Duodenal mucosa (tissue), 2 donors: ENCODE measurements around the gene TUBA4B.

ENCODE experiments used
- H3K27ac ChIP-seq: one replicate; pipeline ENCODE4 v1.7.0; 2013; ENCODE audit warnings: low read depth, low read length
- H3K27me3 ChIP-seq, 2 donors: one replicate each; pipeline ENCODE4 v1.7.0; 2013; ENCODE audit warnings: low read length in 2 of 2, control low read depth in 1 of 2; ENCODE audit not compliant: insufficient read depth in 2 of 2, control insufficient read depth in 1 of 2
- H3K36me3 ChIP-seq, 2 donors: one replicate each; pipeline ENCODE4 v1.7.0; 2013; ENCODE audit warnings: low read length in 2 of 2, control low read depth in 1 of 2; ENCODE audit not compliant: insufficient read depth in 2 of 2, control insufficient read depth in 1 of 2
- H3K4me1 ChIP-seq, 2 donors: one replicate each; pipeline ENCODE4 v1.7.0; 2013; ENCODE audit warnings: low read length in 2 of 2, control low read depth in 1 of 2; ENCODE audit not compliant: insufficient read depth in 2 of 2, control insufficient read depth in 1 of 2
- H3K4me3 ChIP-seq, 2 donors: one replicate each; pipeline ENCODE4 v1.7.0; 2013; ENCODE audit warnings: low read length in 2 of 2, low read depth in 1 of 2
- H3K9ac ChIP-seq, 2 donors: one replicate each; pipeline ENCODE4 v1.7.0; 2013; ENCODE audit warnings: low read length in 2 of 2, low read depth in 1 of 2
- H3K9me3 ChIP-seq, 2 donors: one replicate each; pipeline ENCODE4 v1.7.0; 2013; ENCODE audit warnings: low read length in 2 of 2, control low read depth in 1 of 2; ENCODE audit not compliant: control insufficient read depth in 1 of 2

TUBA4B gene

DNA sequence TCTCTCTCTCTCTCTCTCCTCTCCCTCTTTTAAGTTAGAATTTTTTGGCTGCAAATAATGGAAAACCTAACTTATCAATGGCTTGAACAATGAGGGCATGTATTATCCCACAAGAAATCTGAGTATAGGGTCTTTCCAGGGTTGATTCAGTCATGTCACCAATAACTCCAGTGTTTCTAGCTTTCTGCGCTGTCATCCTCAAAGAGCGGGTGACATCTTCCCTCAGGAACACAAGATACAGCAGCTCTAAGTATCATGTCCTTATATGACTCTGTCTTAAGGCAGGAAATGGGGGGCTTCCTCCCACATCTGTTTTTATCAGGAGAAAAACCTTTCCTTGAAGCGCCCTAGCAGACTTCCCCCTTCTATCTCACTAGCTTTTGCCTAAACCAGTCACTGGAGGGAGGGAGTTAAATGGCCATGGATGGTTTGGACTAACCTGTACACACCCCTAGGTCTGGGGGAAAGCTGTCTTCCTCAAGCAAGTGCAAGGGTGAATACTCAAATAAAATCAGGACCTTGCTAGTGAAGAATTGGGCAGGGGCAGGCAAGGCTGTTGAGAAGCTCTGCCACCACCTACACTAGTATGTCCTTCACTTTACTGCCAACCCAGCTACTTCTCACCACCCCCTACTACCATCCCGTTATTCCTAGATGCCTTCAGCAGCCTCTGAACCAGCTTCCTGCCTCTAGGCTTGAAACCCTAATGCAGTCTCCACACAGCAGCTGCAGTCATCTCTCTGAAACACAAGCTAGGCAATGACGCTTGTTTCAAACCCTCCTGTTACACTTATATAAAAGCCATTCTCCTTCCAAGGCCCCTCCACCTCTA, 8.2 kb downstream of the TUBA4B start:
- no peaks in the 10 kb centered on the region for H3K27me3 ChIP-seq
- H3K27ac ChIP-seq = no peak overlapping the region
- no peaks in the 10 kb centered on the region for H3K9me3 ChIP-seq
- H3K36me3 ChIP-seq = no peaks in the 10 kb centered on the region
- H3K9ac ChIP-seq = no peak overlapping the region
- no peak overlapping the region for H3K4me3 ChIP-seq
- H3K4me1 ChIP-seq = no peaks in the 10 kb centered on the region

DNA sequence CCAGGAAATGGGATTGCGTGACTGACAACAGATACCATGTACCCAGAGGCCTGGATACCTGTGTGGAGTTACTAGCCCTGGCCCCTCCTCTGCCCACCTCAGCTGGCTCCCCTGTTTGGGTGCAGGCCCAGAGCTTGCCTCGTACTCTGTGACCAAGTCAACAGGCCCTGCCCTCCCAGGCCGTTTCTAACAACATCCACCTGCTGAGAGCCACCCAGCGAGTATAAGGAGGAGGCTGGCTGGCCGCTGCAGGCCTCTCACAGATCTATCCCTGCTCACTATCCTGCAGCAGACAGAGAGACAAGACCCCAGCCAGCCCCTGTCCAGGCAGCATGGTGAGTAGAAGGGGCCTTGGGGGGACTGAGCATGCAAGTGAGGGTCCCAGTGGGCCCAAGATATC, 13.2 kb downstream of the TUBA4B start:
- Histone ChIP-seq H3K4me1 (peaks cover 12 to 14% of the 10 kb centered on the region in 2 donors), H3K9ac (no peak overlapping the region), H3K4me3 (no peak overlapping the region), H3K36me3 (no peaks in the 10 kb centered on the region), H3K9me3 (no peaks in the 10 kb centered on the region), H3K27me3 (no peaks in the 10 kb centered on the region), H3K27ac (no peak overlapping the region)

DNA sequence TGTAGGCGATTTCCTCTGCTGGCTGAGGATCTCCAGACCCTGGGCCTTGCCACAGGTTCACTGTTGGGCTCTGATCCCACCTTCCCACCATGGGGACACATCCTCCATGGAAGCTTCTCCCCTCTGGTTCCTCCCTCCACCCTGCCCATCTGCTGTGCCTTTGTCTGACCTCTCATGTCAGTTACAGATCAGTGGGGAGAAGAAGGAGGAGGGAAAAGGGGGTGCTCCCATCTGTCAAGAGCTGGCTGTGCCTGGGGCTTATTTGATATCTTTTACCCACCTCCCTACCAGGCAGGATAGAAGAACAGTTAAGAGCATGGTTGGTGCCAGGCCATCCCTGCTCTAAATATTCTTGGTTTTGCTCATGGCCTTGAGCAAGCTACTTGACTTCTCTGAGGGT, 13.8 kb downstream of the TUBA4B start:
- Histone ChIP-seq H3K9me3 (no peaks in the 10 kb centered on the region), H3K36me3 (no peaks in the 10 kb centered on the region), H3K27ac (no peak overlapping the region), H3K4me1 (peaks cover 12 to 14% of the 10 kb centered on the region in 2 donors), H3K9ac (no peak overlapping the region), H3K27me3 (no peaks in the 10 kb centered on the region), H3K4me3 (no peak overlapping the region)

DNA sequence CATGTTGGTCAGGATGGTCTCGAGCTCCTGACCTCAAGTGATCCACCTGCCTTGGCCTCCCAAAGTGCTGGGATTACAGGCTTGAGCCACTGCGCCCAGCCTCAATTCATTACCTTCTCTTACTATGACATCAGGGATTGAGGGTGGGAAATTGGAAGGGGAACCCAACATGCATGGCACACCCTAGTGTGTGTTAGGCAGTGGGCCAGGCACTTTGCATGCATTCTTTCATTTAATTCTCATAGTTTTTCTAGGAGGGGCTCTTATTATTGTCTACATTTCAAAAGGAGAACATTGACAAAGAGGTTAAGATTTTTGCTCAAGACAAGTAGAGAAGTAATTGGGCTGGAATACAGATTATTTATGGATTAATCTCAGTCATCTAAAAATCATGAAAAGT, 15.3 kb downstream of the TUBA4B start:
- H3K4me1 ChIP-seq = peaks cover 12 to 14% of the 10 kb centered on the region in 2 donors
- no peaks in the 10 kb centered on the region for H3K27me3 ChIP-seq
- H3K9ac ChIP-seq = no peak overlapping the region
- no peak overlapping the region for H3K27ac ChIP-seq
- H3K36me3 ChIP-seq = no peaks in the 10 kb centered on the region
- no peak overlapping the region for H3K4me3 ChIP-seq
- H3K9me3 ChIP-seq = no peaks in the 10 kb centered on the region

DNA sequence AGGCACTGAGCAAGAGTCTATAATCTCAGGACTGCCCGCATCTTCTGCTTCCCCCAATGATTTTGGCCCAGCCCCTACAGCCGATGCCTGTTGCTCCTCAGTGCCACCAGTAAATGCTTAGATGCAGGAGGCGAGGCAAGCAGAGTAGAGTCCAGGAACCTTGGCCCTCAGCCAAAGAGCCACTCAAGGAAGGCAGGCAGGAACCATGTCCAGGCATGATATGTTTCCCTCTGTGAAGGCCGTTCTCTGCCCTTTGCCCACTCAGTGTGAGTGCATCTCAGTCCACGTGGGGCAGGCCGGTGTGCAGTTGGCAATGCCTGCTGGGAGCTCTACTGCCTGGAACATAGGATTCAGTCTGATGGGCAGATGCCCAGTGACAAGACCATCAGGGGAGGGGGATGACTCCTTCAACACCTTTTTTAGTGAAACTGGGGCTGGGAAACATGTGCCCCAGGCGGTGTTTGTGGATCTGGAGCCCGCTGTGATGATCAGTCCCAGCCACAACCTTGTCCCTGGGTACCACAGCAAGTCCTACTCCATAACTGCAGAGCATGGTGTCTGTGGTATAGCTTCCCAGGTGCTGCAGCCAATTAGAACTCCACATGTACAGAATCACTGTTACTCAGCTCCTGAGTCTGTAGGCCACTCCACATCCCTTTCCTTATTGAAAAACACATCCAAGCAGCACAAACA, 16.5 kb downstream of the TUBA4B start:
- H3K27ac ChIP-seq = no peak overlapping the region
- H3K4me3 ChIP-seq = no peak overlapping the region
- H3K9ac ChIP-seq = no peak overlapping the region
- no peaks in the 10 kb centered on the region for H3K36me3 ChIP-seq
- H3K27me3 ChIP-seq = no peaks in the 10 kb centered on the region
- no peaks in the 10 kb centered on the region for H3K9me3 ChIP-seq
- H3K4me1 ChIP-seq = peaks cover 12 to 14% of the 10 kb centered on the region in 2 donors

DNA sequence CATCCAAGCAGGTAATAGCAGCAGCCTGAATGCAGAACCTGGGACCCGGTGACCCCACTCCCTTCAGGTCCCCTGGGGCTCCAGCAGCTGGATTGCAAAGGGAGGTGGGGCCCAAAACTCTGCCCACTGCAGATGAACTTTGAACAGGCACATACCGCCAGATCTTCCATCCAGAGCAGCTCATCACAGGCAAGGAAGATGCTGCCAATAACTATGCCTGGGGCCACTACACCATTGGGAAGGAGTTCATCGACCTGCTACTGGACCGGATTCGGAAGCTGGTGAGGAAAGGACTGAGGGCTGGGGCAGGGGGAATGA, 17.0 kb downstream of the TUBA4B start:
- H3K27me3 ChIP-seq = no peaks in the 10 kb centered on the region
- peaks cover 12 to 14% of the 10 kb centered on the region in 2 donors for H3K4me1 ChIP-seq
- H3K9me3 ChIP-seq = no peaks in the 10 kb centered on the region
- H3K4me3 ChIP-seq = no peak overlapping the region
- H3K9ac ChIP-seq = no peak overlapping the region
- no peaks in the 10 kb centered on the region for H3K36me3 ChIP-seq
- no peak overlapping the region for H3K27ac ChIP-seq

DNA sequence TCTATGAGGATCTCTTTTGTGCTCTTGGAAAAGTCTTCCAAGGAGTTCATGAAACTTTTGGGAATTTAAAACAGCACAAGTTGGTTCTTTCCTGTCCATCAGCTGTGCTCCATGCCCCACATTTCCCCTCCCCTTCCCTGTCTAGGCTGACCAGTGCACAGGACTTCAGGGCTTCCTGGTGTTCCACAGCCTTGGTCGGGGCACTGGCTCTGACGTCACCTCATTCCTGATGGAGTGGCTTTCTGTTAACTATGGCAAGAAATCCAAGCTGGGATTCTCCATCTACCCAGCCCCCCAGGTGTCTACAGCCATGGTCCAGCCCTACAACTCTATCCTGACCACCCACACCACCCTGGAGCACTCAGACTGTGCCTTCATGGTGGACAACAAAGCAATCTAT, 18.0 kb downstream of the TUBA4B start:
- H3K27ac ChIP-seq = no peak overlapping the region

DNA sequence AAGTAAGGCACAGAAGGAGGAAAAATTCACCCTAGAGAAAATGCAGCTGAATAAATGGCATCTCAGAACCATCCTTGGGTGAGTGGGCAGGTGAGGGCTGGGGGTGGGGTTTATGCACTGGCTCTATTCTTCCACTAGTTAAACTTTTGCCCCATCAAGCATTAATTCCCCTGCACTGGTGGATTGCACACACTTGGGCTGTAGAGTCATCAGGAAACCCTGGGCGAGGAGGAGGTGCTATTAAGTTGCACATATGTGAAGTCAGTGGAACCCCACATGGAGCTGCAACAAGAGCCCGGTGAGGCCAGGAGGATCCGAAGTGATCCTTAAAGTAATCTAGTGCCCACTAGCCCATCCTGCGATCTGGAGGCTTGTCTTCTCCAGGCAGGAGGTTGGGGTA, 19.3 kb downstream of the TUBA4B start:
- H3K36me3 ChIP-seq = no peaks in the 10 kb centered on the region
- no peak overlapping the region for H3K4me3 ChIP-seq
- no peak overlapping the region for H3K9ac ChIP-seq
- H3K4me1 ChIP-seq = peaks cover 12 to 17% of the 10 kb centered on the region in 2 donors
- no peaks in the 10 kb centered on the region for H3K27me3 ChIP-seq
- H3K9me3 ChIP-seq = no peaks in the 10 kb centered on the region
- no peak overlapping the region for H3K27ac ChIP-seq

More for the DNA sequence above, 18.0 kb downstream of the TUBA4B start:
- Histone ChIP-seq H3K4me3 (no peak overlapping the region), H3K9me3 (no peaks in the 10 kb centered on the region), H3K4me1 (peaks cover 12 to 14% of the 10 kb centered on the region in 2 donors), H3K36me3 (no peaks in the 10 kb centered on the region), H3K27me3 (no peaks in the 10 kb centered on the region), H3K9ac (no peak overlapping the region)

DNA sequence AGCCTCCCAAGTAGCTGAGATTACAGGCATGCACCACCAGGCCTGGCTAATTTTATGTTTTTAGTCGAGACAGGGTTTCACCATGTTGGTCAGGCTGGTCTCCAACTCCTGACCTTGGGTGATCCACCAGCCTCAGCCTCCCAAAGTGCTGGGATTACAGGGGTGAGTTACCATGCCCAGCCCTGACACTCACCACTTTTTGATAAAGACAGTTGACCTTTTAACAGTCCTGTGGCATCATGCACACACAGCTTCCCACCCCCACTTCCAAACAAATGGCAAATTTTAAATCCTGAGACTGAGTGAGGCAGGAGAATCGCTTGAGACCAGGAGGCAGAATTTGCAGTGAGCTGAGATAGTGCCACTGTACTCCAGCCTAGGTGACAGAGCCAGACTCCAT, 20.0 kb downstream of the TUBA4B start:
- Histone ChIP-seq H3K9me3 (no peaks in the 10 kb centered on the region), H3K36me3 (no peaks in the 10 kb centered on the region), H3K27me3 (no peaks in the 10 kb centered on the region), H3K4me1 (peaks cover 15 to 23% of the 10 kb centered on the region in 2 donors), H3K9ac (no peak overlapping the region), H3K4me3 (no peak overlapping the region), H3K27ac (no peak overlapping the region)

DNA sequence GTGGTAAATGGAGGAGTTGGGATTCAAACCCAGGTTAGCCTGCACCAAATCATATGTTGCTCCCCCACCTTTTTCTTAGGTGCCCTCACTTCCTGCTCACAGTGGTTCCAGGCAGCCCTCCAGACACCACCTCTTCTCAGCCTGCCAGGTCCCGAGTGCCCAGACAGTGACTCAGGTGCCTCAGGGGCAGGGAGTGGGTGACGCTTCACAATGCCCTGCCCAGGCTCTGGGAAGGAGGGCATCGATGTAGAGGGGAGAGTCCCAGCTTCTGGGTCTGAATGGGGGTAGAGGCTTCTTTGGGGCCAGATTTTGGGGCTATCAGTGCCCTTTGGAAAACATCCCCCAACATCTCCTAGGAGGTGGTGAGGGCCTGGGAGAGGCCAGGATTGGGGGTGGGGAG, 20.9 kb downstream of the TUBA4B start:
- Histone ChIP-seq H3K4me3 (no peak overlapping the region), H3K27ac (no peak overlapping the region), H3K9ac (no peak overlapping the region), H3K9me3 (no peaks in the 10 kb centered on the region), H3K4me1 (peaks cover 24 to 32% of the 10 kb centered on the region in 2 donors), H3K36me3 (no peaks in the 10 kb centered on the region), H3K27me3 (no peaks in the 10 kb centered on the region)
